Astrocyte (in vitro differentiated cells and primary cell): ENCODE results near the gene CYP39A1.

ENCODE experiments used
- CTCF ChIP-seq: IDR thresholded peaks from 2 replicates; pipeline ENCODE4 v1.5.1; 2011; ENCODE audit warnings: low read depth, mild to moderate bottlenecking, inconsistent platforms, low read length, moderate library complexity; ENCODE audit not compliant: insufficient read depth
- EZH2 ChIP-seq: IDR thresholded peaks from 2 replicates; pipeline ENCODE4 v1.6.1; 2012; ENCODE audit warnings: mild to moderate bottlenecking, low read length, inconsistent platforms; ENCODE audit not compliant: insufficient read depth

- TF ChIP-seq CTCF (no peak), EZH2 (no peak)
Measured at GRCh38 chr6:46637933-46638332, 14.7 kb downstream of the CYP39A1 start.
